HS-27A (cell line): ENCODE results near the gene SELENOV.
"Not testable (repeated sequence)": the region's sequence is repeated elsewhere in the genome, so short reads cannot be mapped to it uniquely, and the experiment has no call there.

ENCODE experiments used
- DNase-seq: peaks from one replicate; pipeline ENCODE4 v3.0.0-alpha.2; 2012; ENCODE audit warnings: low read depth, missing footprints

Gene SELENOV

GRCh38 chr19:39514840-39515550 lies at the start of gene SELENOV:
Gene SELENOV, plus strand, starts transcription at chr19:39515139. Its CDS starts 74 bp downstream, at chr19:39515213.
- no peak for DNase-seq

GRCh38 chr19:39465956-39466747 lies 48.8 kb upstream of the SELENOV start:
- no peak for DNase-seq

GRCh38 chr19:39467941-39468340 lies 47.0 kb upstream of the SELENOV start:
- no peak for DNase-seq

- no peak for DNase-seq
Observed at GRCh38 chr19:39469036-39469435, 45.9 kb upstream of the SELENOV start.

- DNase-seq = no peak
Observed at GRCh38 chr19:39469567-39469966, 45.4 kb upstream of the SELENOV start.

- no peak for DNase-seq
Observed at GRCh38 chr19:39470724-39471339, 44.1 kb upstream of the SELENOV start.

- DNase-seq = no peak
Observed at GRCh38 chr19:39471756-39472536, 43.0 kb upstream of the SELENOV start.

- no peak for DNase-seq
Observed at GRCh38 chr19:39472746-39473442, 42.0 kb upstream of the SELENOV start.

- DNase-seq = no peak
Observed at GRCh38 chr19:39473443-39473960, 41.4 kb upstream of the SELENOV start.

- DNase-seq = no peak
Observed at GRCh38 chr19:39474139-39474620, 40.8 kb upstream of the SELENOV start.

- no peak for DNase-seq
Observed at GRCh38 chr19:39475748-39476147, 39.2 kb upstream of the SELENOV start.

GRCh38 chr19:39479319-39479801 lies 35.6 kb upstream of the SELENOV start:
- DNase-seq = not testable (repeated sequence)

GRCh38 chr19:39479916-39480315 lies 35.0 kb upstream of the SELENOV start:
- DNase-seq = no peak

GRCh38 chr19:39480337-39481228 lies 34.4 kb upstream of the SELENOV start, which contains the start of gene TIMM50:
Gene TIMM50, plus strand, starts transcription at chr19:39480838. Its CDS starts 16 bp downstream, at chr19:39480854.
- DNase-seq = peak; percentile 91

GRCh38 chr19:39481229-39481545 lies 33.8 kb upstream of the SELENOV start:
- DNase-seq = no peak

GRCh38 chr19:39481676-39482075 lies 33.3 kb upstream of the SELENOV start:
- no peak for DNase-seq

- DNase-seq = no peak
Observed at GRCh38 chr19:39483141-39483540, 31.8 kb upstream of the SELENOV start.

GRCh38 chr19:39489756-39490155 lies 25.2 kb upstream of the SELENOV start:
- DNase-seq = no peak

- no peak for DNase-seq
Observed at GRCh38 chr19:39492225-39492624, 22.7 kb upstream of the SELENOV start.

GRCh38 chr19:39492788-39493187 lies 22.2 kb upstream of the SELENOV start:
- no peak for DNase-seq
